Measurements from ENCODE around the gene CNTRL. TPM values are rescaled to one million over a fixed set of nuclear protein-coding genes. Genes with fewer than 3 reads are reported as not detected.

CNTRL gene
- total and polyA plus RNA-seq, 2 donors (not counting 1 experiment from before 2014, with no cell fraction given): 40.0 to 146 TPM

DNA sequence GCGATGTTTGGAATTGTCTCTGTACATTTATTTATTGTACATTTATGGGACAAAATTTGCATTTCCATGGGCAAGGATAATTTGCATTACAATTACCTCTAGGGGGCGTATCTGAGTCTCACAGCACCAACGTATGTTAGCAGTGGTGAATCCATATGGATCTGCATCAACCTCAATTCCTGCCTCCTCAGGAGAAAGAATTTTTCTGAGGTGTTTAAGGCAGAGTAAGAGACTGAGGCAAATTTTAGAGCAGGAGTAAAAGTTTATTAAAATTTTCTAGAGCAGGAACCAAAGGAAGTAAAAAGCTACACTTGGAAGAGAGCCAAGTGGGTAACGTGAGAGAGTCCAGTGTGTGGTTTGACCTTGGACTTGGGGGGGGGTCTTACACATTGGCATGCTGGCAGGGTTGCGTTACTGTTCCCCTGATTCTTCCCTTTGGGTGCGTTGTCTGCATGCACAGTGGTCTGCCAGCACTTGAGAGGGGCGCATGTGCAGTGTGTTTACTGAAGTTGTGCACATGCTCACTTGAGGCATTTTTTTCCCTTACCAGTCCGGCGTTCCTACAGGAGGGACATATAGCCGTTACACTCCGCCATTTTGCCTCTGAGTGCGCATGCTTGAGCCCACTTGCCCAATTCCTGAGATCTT is 147.9 kb downstream of the CNTRL start:
- DNase-seq (no peak), ATAC-seq (ENCODE audit: low read depth) (no peak)
- Mint-ChIP-seq H3K27ac (no peak overlapping the region), H3K9me3 (ENCODE audit: insufficient read depth) (no peaks in the 10 kb centered on the region), H3K4me1 (peaks cover 6% of the 10 kb centered on the region), H3K4me3 (no peak overlapping the region), H3K27me3 (no peaks in the 10 kb centered on the region)
- Histone ChIP-seq H3K79me2 (ENCODE audit: control insufficient read depth, insufficient read depth, low read length) (peaks cover 4% of the 10 kb centered on the region), H3K27me3 (replicated peaks in 1 of 4; ENCODE audit: control extremely low read depth in 1 of 4, control insufficient read depth in 3 of 4, insufficient read depth in 4 of 4, low read length in 3 of 4) (no peaks in the 10 kb centered on the region), H3K4me2 (replicated peaks; ENCODE audit: low read depth, low read length, poor library complexity, severe bottlenecking) (no peak overlapping the region), H3K4me1 (ENCODE audit: control insufficient read depth in 2 of 2, insufficient read depth in 2 of 2, low read length in 2 of 2) (peaks cover 0 to 5% of the 10 kb centered on the region in 2 donors), H3K9me3 (ENCODE audit: control extremely low read depth in 1 of 3, control insufficient read depth in 2 of 3, insufficient read depth in 1 of 3, low read length in 2 of 3) (no peaks in the 10 kb centered on the region), H2AFZ (ENCODE audit: insufficient read depth, low read depth, low read length, poor library complexity, severe bottlenecking) (no peak overlapping the region), H3K9ac (ENCODE audit: low read length) (no peak overlapping the region), H3K27ac (ENCODE audit: low read length in 2 of 2) (no peak overlapping the region), H4K20me1 (ENCODE audit: control insufficient read depth, insufficient read depth, low read length, poor library complexity, severe bottlenecking) (no peaks in the 10 kb centered on the region), H3K36me3 (replicated peaks in 1 of 2; ENCODE audit: control extremely low read depth in 1 of 2, control insufficient read depth in 1 of 2, extremely low read depth in 1 of 2, insufficient read depth in 2 of 2, low read length in 1 of 2) (peaks cover 0 to 1% of the 10 kb centered on the region in 2 experiments), H3K4me3 (ENCODE audit: control extremely low read depth in 1 of 5, extremely low read depth in 1 of 5, insufficient read depth in 1 of 5, low read depth in 2 of 5, low read length in 4 of 5) (no peak overlapping the region)
- intact Hi-C loops (cut with micrococcal nuclease): no loop called here
- POLR2A ChIA-PET: no interaction called here
- WGBS (ENCODE audit: insufficient coverage): 92% methylated on average over 8 of the region's 12 CpGs
- TF ChIP-seq EZH2 (IDR thresholded peaks at IDR 0.05; ENCODE audit: borderline replicate concordance, insufficient read depth, low read depth, low read length, poor library complexity, severe bottlenecking): no peak
- TF ChIP-seq, protein P1, sequence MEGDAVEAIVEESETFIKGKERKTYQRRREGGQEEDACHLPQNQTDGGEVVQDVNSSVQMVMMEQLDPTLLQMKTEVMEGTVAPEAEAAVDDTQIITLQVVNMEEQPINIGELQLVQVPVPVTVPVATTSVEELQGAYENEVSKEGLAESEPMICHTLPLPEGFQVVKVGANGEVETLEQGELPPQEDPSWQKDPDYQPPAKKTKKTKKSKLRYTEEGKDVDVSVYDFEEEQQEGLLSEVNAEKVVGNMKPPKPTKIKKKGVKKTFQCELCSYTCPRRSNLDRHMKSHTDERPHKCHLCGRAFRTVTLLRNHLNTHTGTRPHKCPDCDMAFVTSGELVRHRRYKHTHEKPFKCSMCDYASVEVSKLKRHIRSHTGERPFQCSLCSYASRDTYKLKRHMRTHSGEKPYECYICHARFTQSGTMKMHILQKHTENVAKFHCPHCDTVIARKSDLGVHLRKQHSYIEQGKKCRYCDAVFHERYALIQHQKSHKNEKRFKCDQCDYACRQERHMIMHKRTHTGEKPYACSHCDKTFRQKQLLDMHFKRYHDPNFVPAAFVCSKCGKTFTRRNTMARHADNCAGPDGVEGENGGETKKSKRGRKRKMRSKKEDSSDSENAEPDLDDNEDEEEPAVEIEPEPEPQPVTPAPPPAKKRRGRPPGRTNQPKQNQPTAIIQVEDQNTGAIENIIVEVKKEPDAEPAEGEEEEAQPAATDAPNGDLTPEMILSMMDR (IDR thresholded peaks at IDR 0.05): peak; percentile 52
- CTCF ChIA-PET: interaction anchor here (2.9 kb wide), 1 partner anchor 10 kb away, joined by 15 read pairs; no protein-coding TSS in a partner anchor

DNA sequence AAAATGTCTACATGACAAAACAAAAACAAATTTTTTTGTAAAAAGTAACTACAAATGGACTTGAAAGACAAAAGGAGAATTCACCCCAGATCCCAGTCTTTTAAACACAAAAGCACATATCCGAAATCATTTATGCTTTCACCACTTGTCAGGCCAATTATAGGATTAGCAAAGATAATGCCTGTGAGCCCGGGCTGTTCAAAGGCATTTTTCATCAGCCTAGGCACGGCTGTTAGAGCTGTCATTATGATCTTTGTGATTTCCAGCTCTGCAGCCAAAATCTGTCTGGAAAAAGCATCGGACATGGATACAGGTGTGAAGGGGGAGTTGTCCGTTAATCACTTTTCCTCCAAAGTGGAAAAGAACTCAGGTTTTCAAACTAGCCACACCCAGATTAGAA is 150.5 kb downstream of the CNTRL start:
- Histone ChIP-seq H2AFZ (ENCODE audit: insufficient read depth, low read depth, low read length, poor library complexity, severe bottlenecking) (no peak overlapping the region), H3K27ac (ENCODE audit: low read length in 2 of 2) (no peak overlapping the region), H4K20me1 (ENCODE audit: control insufficient read depth, insufficient read depth, low read length, poor library complexity, severe bottlenecking) (no peaks in the 10 kb centered on the region), H3K9me3 (ENCODE audit: control extremely low read depth in 1 of 3, control insufficient read depth in 2 of 3, insufficient read depth in 1 of 3, low read length in 2 of 3) (no peaks in the 10 kb centered on the region), H3K4me1 (ENCODE audit: control insufficient read depth in 2 of 2, insufficient read depth in 2 of 2, low read length in 2 of 2) (peaks cover 0 to 5% of the 10 kb centered on the region in 2 donors), H3K36me3 (replicated peaks in 1 of 2; ENCODE audit: control extremely low read depth in 1 of 2, control insufficient read depth in 1 of 2, extremely low read depth in 1 of 2, insufficient read depth in 2 of 2, low read length in 1 of 2) (peaks cover 0 to 1% of the 10 kb centered on the region in 2 experiments), H3K27me3 (replicated peaks in 1 of 4; ENCODE audit: control extremely low read depth in 1 of 4, control insufficient read depth in 3 of 4, insufficient read depth in 4 of 4, low read length in 3 of 4) (no peaks in the 10 kb centered on the region), H3K4me2 (replicated peaks; ENCODE audit: low read depth, low read length, poor library complexity, severe bottlenecking) (no peak overlapping the region), H3K9ac (ENCODE audit: low read length) (no peak overlapping the region), H3K4me3 (ENCODE audit: control extremely low read depth in 1 of 5, extremely low read depth in 1 of 5, insufficient read depth in 1 of 5, low read depth in 2 of 5, low read length in 4 of 5) (no peak overlapping the region), H3K79me2 (ENCODE audit: control insufficient read depth, insufficient read depth, low read length) (peaks cover 4% of the 10 kb centered on the region)
- intact Hi-C loops (cut with micrococcal nuclease): no loop called here
- ChIA-PET POLR2A (no interaction called here), CTCF (interaction anchor here (0.5 to 2.9 kb wide), 3 partner anchors 13 to 156 kb away, joined by 3 to 15 read pairs (median 6); no protein-coding TSS in a partner anchor)
- Mint-ChIP-seq H3K27ac (no peak overlapping the region), H3K4me3 (no peak overlapping the region), H3K27me3 (no peaks in the 10 kb centered on the region), H3K9me3 (ENCODE audit: insufficient read depth) (no peaks in the 10 kb centered on the region), H3K4me1 (peaks cover 3% of the 10 kb centered on the region)
- no peak for TF ChIP-seq EZH2 (IDR thresholded peaks at IDR 0.05; ENCODE audit: borderline replicate concordance, insufficient read depth, low read depth, low read length, poor library complexity, severe bottlenecking)
- TF ChIP-seq, protein P1 (IDR thresholded peaks at IDR 0.05): no peak
- WGBS (ENCODE audit: insufficient coverage): 100% methylated on average over 2 of the region's 5 CpGs
- ATAC-seq (ENCODE audit: low read depth): no peak
- no peak for DNase-seq
